IPS-20b (cell line): ENCODE measurements around the gene DLG2.

ENCODE experiments used
- H3K27ac ChIP-seq: one replicate; pipeline ENCODE4 v1.5.1; 2013; ENCODE audit warnings: low read length
- H3K27me3 ChIP-seq: 2 replicates; pipeline ENCODE4 v1.6.1; 2013; ENCODE audit warnings: mild to moderate bottlenecking, low read length, inconsistent platforms; ENCODE audit not compliant: insufficient read depth
- H3K36me3 ChIP-seq: 2 replicates; pipeline ENCODE4 v1.6.1; 2013; ENCODE audit warnings: low read depth, mild to moderate bottlenecking, inconsistent platforms, low read length, moderate library complexity; ENCODE audit not compliant: insufficient read depth
- H3K4me1 ChIP-seq: 2 replicates; pipeline ENCODE4 v1.6.1; 2013; ENCODE audit warnings: mild to moderate bottlenecking, control low read depth, inconsistent platforms, low read length, moderate library complexity; ENCODE audit not compliant: insufficient read depth
- H3K4me3 ChIP-seq: 2 replicates; pipeline ENCODE4 v1.5.1; 2013; ENCODE audit warnings: mild to moderate bottlenecking, low read length, inconsistent platforms
- H3K9ac ChIP-seq: 2 replicates; pipeline ENCODE4 v1.6.1; 2013; ENCODE audit warnings: low read depth, mild to moderate bottlenecking, inconsistent platforms, low read length, moderate library complexity
- H3K9me3 ChIP-seq: 2 replicates; pipeline ENCODE4 v1.6.1; 2013; ENCODE audit warnings: mild to moderate bottlenecking, low read depth, low read length, inconsistent platforms; ENCODE audit not compliant: insufficient read depth

The DLG2 gene

DNA sequence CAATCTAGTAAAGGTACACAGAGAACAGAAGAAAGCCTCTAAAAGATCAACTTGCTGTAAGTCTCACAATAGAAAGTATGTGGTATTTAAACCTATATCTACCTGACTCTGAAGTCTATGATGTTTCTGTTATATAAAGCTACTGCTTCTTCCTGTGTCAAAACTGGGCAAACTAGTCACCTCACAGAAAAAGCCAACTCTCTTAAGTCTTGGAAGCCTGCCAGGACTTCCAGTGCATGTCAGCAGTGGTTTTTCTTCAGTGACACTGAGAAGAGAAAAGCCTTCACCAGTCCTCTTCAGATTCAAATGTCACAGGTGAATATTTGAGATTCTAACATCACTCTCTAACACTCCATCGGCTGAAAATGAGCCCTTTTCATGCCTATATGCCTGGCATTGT is 808.0 kb downstream of the DLG2 start:
- H3K27me3 ChIP-seq: no peaks in the 10 kb centered on the region
- H3K9me3 ChIP-seq: no peaks in the 10 kb centered on the region
- no peaks in the 10 kb centered on the region for H3K36me3 ChIP-seq
- H3K4me1 ChIP-seq: no peaks in the 10 kb centered on the region
- no peak overlapping the region for H3K4me3 ChIP-seq
- no peak overlapping the region for H3K9ac ChIP-seq
- H3K27ac ChIP-seq: no peak overlapping the region

DNA sequence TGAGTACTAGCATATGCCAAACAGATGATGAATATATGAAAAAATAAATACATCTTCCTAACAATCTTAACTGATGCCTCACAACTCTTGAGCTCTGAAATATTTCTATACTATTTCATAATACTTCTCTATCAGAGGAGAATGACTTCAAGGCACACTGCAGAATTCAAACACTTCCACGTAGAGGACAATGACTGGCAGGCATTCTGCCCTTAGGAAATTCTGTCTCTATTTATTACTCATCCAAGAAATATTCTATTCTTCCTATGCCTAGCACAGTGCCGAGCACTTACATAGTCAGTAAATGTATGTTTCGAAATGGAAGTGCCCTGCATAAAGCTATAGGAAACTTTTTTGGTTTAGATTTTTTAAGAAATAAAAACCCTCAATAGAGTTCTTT is 809.1 kb downstream of the DLG2 start:
- H3K9ac ChIP-seq: no peak overlapping the region
- no peak overlapping the region for H3K4me3 ChIP-seq
- no peaks in the 10 kb centered on the region for H3K4me1 ChIP-seq
- no peaks in the 10 kb centered on the region for H3K27me3 ChIP-seq
- H3K36me3 ChIP-seq: no peaks in the 10 kb centered on the region
- no peaks in the 10 kb centered on the region for H3K9me3 ChIP-seq
- H3K27ac ChIP-seq: no peak overlapping the region

DNA sequence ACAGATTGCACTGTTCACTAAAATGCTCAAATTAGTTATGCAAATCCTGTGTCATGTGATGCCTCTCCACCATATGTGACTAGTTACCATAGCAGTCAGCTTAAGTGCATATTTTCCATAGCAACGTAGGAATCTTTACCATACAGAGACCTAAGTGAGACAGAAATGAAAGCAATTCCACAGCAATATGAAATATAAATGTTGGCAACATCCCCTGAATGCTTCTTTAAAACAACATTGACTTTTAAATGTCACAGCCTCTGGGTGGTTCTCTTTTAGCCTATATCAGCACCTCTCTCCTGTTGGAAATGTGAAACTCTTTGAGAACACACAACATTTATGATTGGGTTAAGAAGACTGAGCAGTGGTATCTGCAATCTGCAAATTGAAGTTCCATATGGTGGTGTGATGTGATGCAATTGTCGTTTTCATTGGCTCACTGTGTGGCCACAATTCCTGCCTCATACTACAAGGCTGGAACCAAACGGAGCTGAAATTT is 814.6 kb downstream of the DLG2 start:
- Histone ChIP-seq H3K9ac (no peak overlapping the region), H3K4me1 (no peaks in the 10 kb centered on the region; the same call in 1 of the 2 replicates), H3K9me3 (no peaks in the 10 kb centered on the region), H3K4me3 (no peak overlapping the region), H3K36me3 (no peaks in the 10 kb centered on the region), H3K27ac (no peak overlapping the region), H3K27me3 (no peaks in the 10 kb centered on the region)

DNA sequence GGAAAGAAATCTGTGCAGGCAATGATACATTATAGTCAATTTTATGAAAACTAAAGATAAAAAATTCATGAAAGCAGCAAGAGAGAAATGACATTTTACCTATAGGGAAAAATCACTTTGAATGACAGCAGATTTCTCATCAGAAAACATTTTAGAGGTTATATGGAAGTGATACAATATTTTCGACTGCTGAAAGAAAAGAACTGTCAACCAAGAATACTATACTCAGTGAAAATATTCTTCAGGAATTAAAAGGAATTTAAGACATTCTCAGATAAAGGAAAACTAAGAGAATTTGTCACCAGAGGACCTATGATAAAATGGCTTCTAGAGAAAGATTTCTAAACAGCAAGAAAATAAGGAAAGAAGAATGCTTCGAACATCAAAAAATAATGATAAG is 820.8 kb downstream of the DLG2 start:
- Histone ChIP-seq H3K27me3 (no peaks in the 10 kb centered on the region), H3K4me1 (no peaks in the 10 kb centered on the region; the same call in 1 of the 2 replicates), H3K9ac (no peak overlapping the region)

DNA sequence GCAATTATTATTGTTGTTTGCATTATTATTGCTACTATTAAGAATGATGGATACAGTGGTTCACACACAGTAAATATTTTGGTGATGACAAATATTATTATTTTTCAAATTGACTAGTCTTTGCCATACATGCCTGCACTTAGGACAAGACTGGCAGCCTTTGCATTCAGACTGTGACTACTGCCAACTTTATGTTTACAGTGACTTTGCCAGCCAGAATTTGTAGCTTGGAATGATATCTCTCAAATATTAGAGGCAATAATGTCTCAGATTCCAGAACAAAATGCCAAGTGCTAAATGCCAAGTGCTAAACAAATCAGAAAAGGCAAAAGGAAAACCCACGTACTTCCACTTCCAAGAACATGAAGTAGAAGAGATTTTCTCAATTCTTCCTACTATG is 823.1 kb downstream of the DLG2 start:
- peaks cover 10% of the 10 kb centered on the region; the same call in 1 of the 2 replicates for H3K9me3 ChIP-seq
- H3K27ac ChIP-seq: no peak overlapping the region
- H3K4me1 ChIP-seq: no peaks in the 10 kb centered on the region
- no peaks in the 10 kb centered on the region for H3K36me3 ChIP-seq
- H3K9ac ChIP-seq: no peak overlapping the region
- H3K27me3 ChIP-seq: no peaks in the 10 kb centered on the region
- no peak overlapping the region for H3K4me3 ChIP-seq

More for the DNA sequence above, 820.8 kb downstream of the DLG2 start:
- H3K4me3 ChIP-seq: no peak overlapping the region
- no peak overlapping the region for H3K27ac ChIP-seq
- H3K9me3 ChIP-seq: peaks cover 10% of the 10 kb centered on the region; the same call in 1 of the 2 replicates
- no peaks in the 10 kb centered on the region for H3K36me3 ChIP-seq

DNA sequence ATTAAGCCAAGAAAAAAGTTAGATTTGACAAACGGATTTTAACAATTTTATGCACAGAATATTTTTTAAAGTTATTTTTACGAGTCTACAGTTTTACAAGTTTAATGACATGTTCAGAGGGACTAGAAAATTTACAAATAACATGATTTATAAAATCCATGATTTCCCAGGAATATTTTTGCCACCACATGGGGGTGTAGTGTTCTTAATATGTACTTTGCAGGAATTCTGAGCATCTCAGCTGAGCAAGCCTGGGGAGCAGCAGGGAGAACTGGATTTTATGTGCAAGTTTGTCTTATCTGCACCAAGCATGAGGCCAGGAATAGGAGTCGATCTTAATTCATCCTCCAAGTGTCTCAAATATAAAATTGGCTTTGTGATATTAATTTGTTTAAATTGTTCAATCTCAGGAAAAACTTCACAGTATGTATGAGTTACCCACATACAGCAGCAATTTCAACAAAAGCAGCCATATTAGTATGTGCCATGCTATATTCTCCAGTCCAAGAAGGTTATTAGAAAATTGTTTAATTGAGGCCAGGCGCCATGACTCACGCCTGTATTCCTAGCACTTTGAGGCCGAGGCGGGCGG is 826.3 kb downstream of the DLG2 start:
- Histone ChIP-seq H3K27ac (no peak overlapping the region), H3K9ac (no peak overlapping the region), H3K4me3 (no peak overlapping the region), H3K9me3 (peaks cover 4% of the 10 kb centered on the region; the same call in 1 of the 2 replicates), H3K4me1 (no peaks in the 10 kb centered on the region), H3K27me3 (no peaks in the 10 kb centered on the region), H3K36me3 (no peaks in the 10 kb centered on the region)

DNA sequence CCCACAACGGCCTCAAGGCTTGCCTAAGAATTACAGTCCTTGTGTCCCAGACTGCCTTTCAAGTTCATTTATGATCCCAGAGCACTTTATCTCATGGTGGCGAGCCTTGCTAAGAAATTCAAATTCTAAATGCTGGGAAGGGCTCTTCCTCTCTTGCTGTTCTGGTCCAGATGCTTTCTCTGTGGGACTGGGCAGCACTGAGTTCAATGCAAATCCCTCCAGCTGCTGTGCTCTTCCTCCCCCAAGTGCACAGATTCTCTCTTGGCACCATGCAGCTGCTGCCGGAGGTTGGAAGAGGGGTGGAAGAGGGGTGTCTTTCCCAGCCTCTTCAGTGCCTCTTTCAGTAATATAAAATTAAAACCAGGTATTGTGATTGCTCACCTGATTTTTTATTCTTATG is 828.0 kb downstream of the DLG2 start:
- H3K9ac ChIP-seq: no peak overlapping the region
- no peaks in the 10 kb centered on the region for H3K9me3 ChIP-seq
- H3K36me3 ChIP-seq: no peaks in the 10 kb centered on the region
- H3K4me1 ChIP-seq: no peaks in the 10 kb centered on the region
- no peak overlapping the region for H3K4me3 ChIP-seq
- no peaks in the 10 kb centered on the region for H3K27me3 ChIP-seq
- H3K27ac ChIP-seq: no peak overlapping the region

DNA sequence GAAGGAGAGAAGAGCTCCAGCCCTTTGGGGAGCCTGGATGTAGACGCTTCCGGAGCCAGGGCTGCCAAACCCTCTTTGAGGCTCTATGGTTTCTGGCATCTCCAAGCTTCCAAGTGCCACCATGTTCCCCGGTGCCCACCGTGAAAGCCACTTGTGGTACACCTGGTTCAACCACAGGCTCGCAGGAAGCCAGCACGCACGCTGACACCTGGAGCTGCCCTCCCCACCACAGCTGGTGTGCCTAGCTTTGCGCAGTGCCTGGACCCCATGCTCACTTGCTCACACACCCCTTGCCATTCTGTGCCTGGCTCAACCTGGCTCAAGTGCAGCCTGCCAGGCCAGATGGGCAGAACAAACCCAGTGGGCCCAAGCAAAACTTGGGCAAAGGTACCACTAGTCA is 831.4 kb downstream of the DLG2 start:
- Histone ChIP-seq H3K4me1 (no peaks in the 10 kb centered on the region), H3K27me3 (no peaks in the 10 kb centered on the region), H3K4me3 (no peak overlapping the region), H3K27ac (no peak overlapping the region), H3K9me3 (no peaks in the 10 kb centered on the region), H3K36me3 (no peaks in the 10 kb centered on the region), H3K9ac (no peak overlapping the region)

DNA sequence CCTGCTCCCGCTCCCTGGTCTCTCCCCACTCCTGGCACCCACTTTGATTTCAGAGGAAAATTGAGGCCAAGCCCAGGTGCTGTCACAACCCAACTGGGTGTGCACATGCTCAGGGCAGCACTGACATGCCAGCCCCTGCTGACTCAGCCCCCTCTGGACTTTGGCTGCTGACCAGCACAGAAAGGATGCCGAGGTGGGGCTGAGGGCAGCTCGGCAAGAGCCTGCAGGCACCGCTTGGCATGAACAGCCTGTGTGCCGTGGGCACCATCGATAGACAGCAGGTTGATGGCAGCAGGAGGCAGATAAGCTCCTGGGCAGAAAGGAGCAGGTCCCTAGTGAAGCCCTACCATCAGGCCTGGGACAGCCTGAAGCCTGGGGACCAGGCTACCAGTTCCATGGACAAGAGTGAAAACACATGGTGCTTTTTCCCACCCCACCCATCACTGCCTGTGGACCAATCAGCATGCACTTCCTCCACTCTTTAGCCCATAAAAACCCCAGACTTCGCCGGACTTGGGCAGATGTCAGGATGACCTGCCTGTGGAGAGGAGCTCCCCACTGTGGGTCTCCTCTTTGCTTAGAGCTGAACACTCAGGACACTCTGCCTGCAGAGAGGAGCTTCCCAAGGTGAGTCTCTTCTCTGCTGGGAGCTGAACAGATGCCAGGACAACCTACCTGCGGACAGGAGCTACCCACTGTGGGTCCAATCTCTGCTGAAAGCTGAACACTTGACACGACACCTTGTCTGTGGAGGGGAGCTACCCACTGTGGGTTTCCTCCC is 832.3 kb downstream of the DLG2 start:
- Histone ChIP-seq H3K36me3 (no peaks in the 10 kb centered on the region), H3K9me3 (no peaks in the 10 kb centered on the region), H3K4me3 (no peak overlapping the region), H3K9ac (no peak overlapping the region), H3K4me1 (no peaks in the 10 kb centered on the region), H3K27ac (no peak overlapping the region), H3K27me3 (no peaks in the 10 kb centered on the region)

DNA sequence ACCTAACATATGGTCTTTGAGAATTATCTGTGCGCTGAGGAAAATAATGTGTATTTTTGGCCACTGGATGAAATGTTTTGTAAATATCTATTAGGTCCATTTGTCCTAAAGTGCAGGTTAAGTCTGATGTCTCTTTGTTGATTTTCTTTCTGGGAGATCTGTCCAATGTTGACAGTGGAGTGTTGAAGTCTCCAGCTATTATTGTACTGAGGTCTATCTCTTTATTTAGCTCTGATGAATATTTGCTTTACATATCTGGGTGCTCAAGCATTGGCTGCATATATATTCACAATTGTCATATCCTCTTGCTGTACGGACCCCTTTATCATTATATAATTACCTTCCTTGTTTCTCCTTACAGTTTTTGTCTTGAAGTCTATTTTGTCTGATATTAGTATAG is 833.8 kb downstream of the DLG2 start:
- Histone ChIP-seq H3K4me3 (no peak overlapping the region), H3K9me3 (no peaks in the 10 kb centered on the region), H3K27me3 (no peaks in the 10 kb centered on the region), H3K27ac (no peak overlapping the region), H3K36me3 (no peaks in the 10 kb centered on the region), H3K4me1 (no peaks in the 10 kb centered on the region), H3K9ac (no peak overlapping the region)

DNA sequence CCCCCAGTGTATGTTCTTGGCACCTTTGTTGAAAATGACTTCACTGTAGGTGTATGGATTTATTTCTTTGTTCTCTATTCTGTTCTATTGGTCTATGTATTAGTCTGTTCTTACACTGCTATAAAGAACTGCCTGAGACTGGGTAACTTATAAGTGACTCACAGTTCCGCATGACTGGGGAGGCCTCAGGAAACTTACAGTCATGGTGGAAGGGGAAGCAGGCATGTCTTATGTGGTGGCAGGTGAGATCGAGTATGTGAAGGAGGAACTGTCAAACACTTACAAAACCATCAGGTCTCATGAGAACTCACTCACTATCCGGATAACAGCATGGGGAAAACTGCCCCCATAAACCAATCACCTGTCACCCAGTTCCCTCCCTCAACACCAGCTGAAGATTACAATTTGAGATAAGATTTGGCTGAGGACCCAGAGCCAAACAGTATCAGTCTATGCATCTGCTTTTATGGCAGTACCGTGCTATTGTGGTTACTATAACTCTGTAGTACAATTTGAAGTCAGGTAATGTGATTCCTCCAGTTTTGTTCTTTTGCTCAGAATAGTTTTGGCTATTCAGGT is 836.2 kb downstream of the DLG2 start:
- Histone ChIP-seq H3K9me3 (no peaks in the 10 kb centered on the region), H3K9ac (no peak overlapping the region), H3K27me3 (no peaks in the 10 kb centered on the region), H3K36me3 (no peaks in the 10 kb centered on the region), H3K4me3 (no peak overlapping the region), H3K4me1 (no peaks in the 10 kb centered on the region), H3K27ac (no peak overlapping the region)

DNA sequence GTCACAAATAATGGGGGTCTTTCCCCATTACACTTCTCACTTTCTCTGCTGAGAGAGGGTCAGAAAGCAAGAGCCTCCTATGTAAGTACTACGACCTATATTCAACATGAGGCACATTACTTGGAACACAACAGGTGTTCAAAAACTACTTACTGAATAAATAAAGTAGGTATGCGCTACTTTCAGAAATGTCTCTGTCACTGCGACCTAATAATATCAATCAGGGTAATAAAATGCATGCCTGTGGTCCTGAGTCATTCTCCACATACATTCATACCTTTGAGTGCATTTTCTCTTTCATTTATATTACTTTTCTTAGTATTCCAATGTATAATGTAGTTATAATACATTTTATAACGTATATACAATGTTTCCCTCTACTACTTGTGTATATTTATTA is 838.9 kb downstream of the DLG2 start:
- Histone ChIP-seq H3K9ac (no peak overlapping the region), H3K27ac (no peak overlapping the region), H3K4me3 (no peak overlapping the region), H3K27me3 (no peaks in the 10 kb centered on the region), H3K9me3 (no peaks in the 10 kb centered on the region), H3K36me3 (no peaks in the 10 kb centered on the region), H3K4me1 (no peaks in the 10 kb centered on the region)
